GM19395 (cell line): ENCODE measurements around the gene ZNF785.
A peak's percentile ranks its signal among the peaks of the same experiment; 100 is the strongest.
"Not testable (repeated sequence)": the region's sequence is repeated elsewhere in the genome, so short reads cannot be mapped to it uniquely, and the experiment has no call there.

Experiments used
- ATAC-seq: cut with Tn5 transposase; IDR thresholded peaks from one replicate; pipeline ENCODE4 v1.9.1; 2021; ENCODE audit warnings: mild to moderate bottlenecking, moderate library complexity; ENCODE audit not compliant: unreplicated experiment

ZNF785 gene

GRCh38 chr16:30541502-30542329, 43.8 kb downstream of the ZNF785 start:
- no peak for ATAC-seq

DNA sequence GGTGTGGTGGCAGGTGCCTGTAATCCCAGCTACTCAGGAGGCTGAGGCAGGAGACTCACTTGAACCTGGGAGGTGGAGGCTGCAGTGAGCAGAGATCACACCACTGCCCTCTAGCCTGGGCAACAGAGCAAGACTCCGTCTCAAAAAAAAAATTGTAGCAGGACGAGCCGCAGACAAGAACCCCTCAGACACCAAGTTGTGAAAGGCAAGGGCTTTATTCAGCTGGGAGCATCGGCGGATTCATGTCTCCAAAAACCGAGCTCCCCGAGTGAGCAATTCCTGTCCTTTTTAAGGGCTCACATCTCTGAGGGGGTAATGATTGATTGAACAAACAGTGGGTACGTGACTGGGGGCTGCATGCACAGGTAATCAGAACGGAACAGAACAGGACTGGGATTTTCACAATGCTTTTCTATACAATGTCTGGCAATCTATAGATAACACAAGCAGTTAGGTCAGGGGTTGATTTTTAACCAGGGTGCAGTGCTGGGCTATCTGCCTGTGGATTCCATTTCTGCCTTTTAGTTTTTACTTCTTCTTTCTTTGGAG, 44.5 kb downstream of the ZNF785 start:
- ATAC-seq: not testable (repeated sequence)

GRCh38 chr16:30539986-30540526, 45.4 kb downstream of the ZNF785 start:
- not testable (repeated sequence) for ATAC-seq

GRCh38 chr16:30539000-30539964, 46.2 kb downstream of the ZNF785 start:
- ATAC-seq: no peak

GRCh38 chr16:30536391-30537024, 49.0 kb downstream of the ZNF785 start:
- ATAC-seq: not testable (repeated sequence)

DNA sequence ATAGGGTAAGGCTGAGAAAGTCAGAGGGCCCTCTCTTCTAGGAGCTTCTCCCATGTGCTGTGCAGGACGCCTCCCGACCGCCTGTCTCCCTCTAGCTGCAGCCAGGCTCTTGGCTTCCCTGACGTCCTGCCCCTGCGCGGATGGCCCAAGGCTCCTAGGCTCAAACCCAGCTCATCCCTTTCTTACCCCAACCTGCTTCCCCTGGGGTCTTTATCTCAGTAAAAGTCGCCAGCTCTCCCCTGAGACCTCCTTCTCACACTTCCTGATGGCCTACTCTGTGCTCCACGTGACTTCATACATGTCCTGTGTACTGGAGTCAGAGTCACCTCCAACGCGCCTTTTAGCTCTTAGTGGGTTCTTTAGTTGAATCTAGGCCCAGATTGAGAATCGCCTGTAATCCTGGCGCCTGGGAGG, 49.7 kb downstream of the ZNF785 start:
- ATAC-seq: no peak

GRCh38 chr16:30535106-30535776, 50.3 kb downstream of the ZNF785 start:
- ATAC-seq: peak; percentile 3

DNA sequence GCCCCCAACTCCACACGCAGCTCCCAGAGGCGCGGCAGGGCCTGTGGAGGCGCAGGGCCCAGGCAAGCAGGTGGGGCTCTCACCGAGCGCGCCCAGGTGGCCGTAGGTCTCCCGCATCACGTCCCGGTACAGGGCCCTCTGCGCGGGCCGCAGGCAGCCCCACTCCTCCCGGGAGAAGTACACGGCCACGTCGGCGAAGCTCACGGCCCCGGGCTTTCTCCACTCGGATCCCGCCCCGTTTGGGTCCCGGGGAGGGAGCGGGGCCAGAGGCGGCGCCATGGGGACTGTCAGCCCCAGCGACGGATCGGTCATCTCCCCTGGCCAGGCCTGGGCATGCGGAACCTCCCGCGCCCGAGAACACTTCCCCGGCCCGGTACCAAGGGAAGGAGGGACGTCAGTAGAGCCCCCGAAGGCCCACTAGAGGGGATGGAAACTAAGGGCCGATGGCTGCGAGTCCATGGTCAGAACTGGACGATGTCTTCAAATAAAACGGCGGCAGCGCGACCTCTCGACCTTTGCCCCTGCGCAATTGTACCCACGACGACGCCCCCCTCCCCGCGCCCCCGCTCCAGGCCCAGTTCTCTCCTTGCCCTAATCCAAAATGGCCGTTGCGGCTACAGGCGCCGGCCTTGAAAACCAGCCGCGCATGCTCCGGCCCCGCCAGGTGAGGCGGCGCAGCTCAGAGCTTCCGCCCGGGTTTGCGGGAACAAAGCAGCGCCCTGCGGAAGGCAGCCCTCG, 51.0 kb downstream of the ZNF785 start, which contains the start of gene ZNF747:
ZNF747 (minus strand) TSS at position 491 of the 738 bp plus-strand sequence; CDS start at position 312, 179 bp downstream.
- peak; percentile 59 for ATAC-seq

DNA sequence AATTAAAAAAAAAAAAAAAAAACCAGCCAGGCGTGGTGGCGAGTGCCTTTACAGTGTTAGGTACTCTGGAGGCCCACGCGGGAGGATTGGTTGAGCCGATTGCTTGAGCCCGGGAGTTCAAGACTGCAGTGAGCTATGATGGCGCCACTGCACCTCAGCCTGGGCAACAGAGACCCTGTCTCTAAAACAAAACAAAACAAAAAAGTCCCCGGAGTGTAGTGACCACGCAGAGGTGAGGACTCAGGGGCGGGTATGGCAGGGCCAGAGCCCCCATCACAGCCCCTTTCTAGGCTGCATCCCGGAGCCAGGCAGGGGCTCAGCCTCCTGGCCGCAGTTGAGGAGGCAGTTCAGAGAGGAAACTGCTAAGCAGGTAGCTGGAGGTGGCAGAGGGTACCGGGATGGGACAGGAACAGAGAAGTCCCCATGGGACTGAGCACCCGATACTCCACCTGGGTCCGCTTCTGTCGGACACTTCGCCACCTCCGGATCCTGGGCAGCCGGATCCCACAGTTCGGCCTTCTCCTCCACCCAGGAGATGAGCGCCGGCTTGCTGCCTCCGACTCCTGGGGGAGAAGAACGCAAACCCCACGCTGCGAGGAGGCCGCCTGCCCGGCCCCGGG, 51.6 kb downstream of the ZNF785 start:
- peak; percentile 21 for ATAC-seq

DNA sequence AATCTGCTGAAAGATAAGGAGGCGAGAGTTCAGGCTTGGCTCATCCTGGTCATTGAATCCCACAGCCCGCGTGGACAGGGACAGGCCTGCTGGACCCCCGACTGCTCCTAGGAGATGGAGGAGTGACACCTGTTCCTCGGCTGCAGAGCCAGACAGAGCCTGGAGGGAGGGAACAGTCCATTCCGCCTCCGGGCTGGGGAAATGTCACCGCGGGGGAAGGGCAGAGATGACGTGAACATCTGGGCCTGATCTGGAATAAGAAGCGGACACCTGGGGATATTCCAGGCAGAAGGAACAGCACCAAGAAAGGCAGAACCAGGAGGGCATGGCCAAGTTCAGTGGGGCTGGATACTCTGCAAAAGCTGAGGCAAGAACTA, 52.4 kb downstream of the ZNF785 start:
- no peak for ATAC-seq

DNA sequence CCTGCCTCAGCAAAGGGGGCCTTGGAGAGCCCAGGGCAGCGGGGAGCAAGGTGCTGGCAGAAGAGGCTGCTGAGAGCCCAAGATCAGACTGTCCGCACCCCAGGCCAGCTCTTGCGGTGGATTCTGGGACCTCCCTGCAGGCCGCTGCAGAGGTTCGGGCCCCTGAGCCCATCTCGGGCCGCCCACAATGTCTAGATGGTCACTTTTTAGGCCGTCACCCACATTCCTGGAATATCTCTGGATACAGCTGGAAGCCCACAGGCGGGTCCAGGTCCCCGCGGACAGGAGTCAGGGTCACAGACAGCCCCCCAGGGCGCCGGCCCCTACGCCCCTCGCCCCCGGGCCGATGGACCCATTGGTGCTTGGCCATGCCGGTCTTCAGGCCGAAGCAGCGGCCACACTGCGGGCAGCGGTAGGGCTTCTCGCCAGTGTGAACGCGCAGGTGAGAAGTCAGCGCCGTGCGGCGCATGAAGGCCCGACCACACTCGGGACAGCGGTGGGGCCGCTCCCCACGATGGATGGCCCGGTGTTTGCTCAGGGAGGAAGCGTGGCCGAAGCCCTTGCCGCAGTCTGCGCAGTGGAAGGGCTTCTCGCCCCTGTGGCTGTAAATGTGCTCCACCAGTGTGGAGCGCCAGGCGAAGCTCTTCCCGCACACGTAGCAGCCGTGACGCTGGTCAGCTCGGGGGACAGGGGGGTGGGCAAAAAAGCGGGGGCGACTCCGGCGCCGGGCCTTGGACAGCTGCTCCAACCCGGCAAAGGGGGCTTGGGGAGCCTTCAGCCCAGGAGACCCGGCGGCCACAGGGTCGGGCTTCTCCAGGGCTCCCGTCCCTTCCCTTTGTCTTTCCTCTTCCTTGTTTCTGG, 53.0 kb downstream of the ZNF785 start:
- ATAC-seq: no peak
